Panc1 (cell line): ENCODE results near the gene FKBP10. TPM values are rescaled to one million over a fixed set of nuclear protein-coding genes. Genes with fewer than 3 reads are reported as not detected.

Experiments
- ATAC-seq: fragments of 200-7000 bp; cut with Tn5 transposase; 2 replicates; pipeline ENCODE4 v1.9.1; 2020; ENCODE audit warnings: mild to moderate bottlenecking, moderate library complexity
- BruUV-seq: library from RNA; stranded (reverse); fragments of 400-500 nt; replicated peaks from 2 replicates; lab custom pipeline; 2021; lab: Mats Ljungman, UMichigan
- CTCF ChIA-PET: fragments of 300-600 bp; sonication (Branson Sonifier 250); formaldehyde crosslinking; loops from one replicate; lab custom pipeline; 2022; ENCODE audit warnings: antibody characterized with exemption; lab: Charles Lee
- POLR2A ChIA-PET: fragments of 300-600 bp; sonication (Branson Sonifier 250); formaldehyde crosslinking; loops from one replicate; lab custom pipeline; 2022; ENCODE audit warnings: antibody characterized with exemption; lab: Charles Lee
- DNase-seq: peaks from one replicate; pipeline ENCODE4 v3.0.0-alpha.2; 2010; ENCODE audit warnings: low read depth, low spot score
- H3K27ac ChIP-seq: 2 replicates; pipeline ENCODE4 v1.5.1; 2011; ENCODE audit warnings: mild to moderate bottlenecking, low read length, inconsistent platforms
- H3K27me3 ChIP-seq: fragments of 200-500 bp; sonication (Bioruptor generic); 2 replicates; pipeline ENCODE4 v1.6.0; 2014; ENCODE audit warnings: low read length, inconsistent platforms; ENCODE audit not compliant: control insufficient read depth, insufficient read depth
- H3K36me3 ChIP-seq: fragments of 200-500 bp; sonication (Bioruptor generic); 2 replicates; pipeline ENCODE4 v1.5.1; 2014; ENCODE audit warnings: inconsistent platforms, mild to moderate bottlenecking, low read length, moderate library complexity; ENCODE audit not compliant: control insufficient read depth, insufficient read depth
- H3K4me1 ChIP-seq: 2 replicates; pipeline ENCODE4 v1.5.1; 2011; ENCODE audit warnings: inconsistent platforms, mild to moderate bottlenecking, low read length, moderate library complexity; ENCODE audit not compliant: control insufficient read depth, insufficient read depth
- H3K4me3 ChIP-seq, 2 experiments: 2 replicates each; pipeline ENCODE4 v1.5.1; 2011 to 2012; ENCODE audit warnings: low read depth in 2 of 2, low read length in 2 of 2, mild to moderate bottlenecking in 2 of 2, inconsistent platforms in 1 of 2, moderate library complexity in 1 of 2
- H3K9me3 ChIP-seq: fragments of 200-500 bp; sonication (Bioruptor generic); 2 replicates; pipeline ENCODE4 v1.5.1; 2014; ENCODE audit warnings: low read depth, mild to moderate bottlenecking, inconsistent platforms, low read length, moderate library complexity; ENCODE audit not compliant: control insufficient read depth, insufficient read depth
- POLR2AphosphoS5 ChIP-seq: IDR thresholded peaks from 2 replicates; pipeline ENCODE4 v1.6.1; 2012; ENCODE audit warnings: mild to moderate bottlenecking, low read depth, low read length, moderate library complexity
- SIN3A ChIP-seq: IDR thresholded peaks from 2 replicates; pipeline ENCODE4 v1.6.1; 2012; ENCODE audit warnings: low read depth, mild to moderate bottlenecking, low read length, moderate library complexity, borderline replicate concordance; ENCODE audit not compliant: insufficient read depth
- TCF7L2 ChIP-seq: IDR thresholded peaks from 2 replicates; pipeline ENCODE4 v1.6.1; 2011; ENCODE audit warnings: mild to moderate bottlenecking, low read depth, low read length, inconsistent platforms
- in situ Hi-C: cut with HindIII; loops from 2 replicates; pipeline ENCODE4 v1.10.0; 2016; ENCODE audit warnings: low sequenced_read_pairs, low pct_unique_long_range_greater_than_20kb
- intact Hi-C: fragments of 100-400 bp; cut with micrococcal nuclease; formaldehyde crosslinking; loops from one replicate; pipeline ENCODE4 v1.10.0; 2022; ENCODE audit not compliant: unreplicated experiment
- total RNA-seq: library from RNA; stranded (reverse); gene quantifications from one replicate; pipeline ENCODE4 v1.2.1, GENCODE V29; 2021; ENCODE audit not compliant: unreplicated experiment
- TF ChIP-seq, protein P1 (sequence below), 2 experiments: IDR thresholded peaks; 2 replicates each; pipeline ENCODE4 v1.6.1; 2011 to 2012; ENCODE audit warnings: low read depth in 2 of 2, control low read depth in 1 of 2, low read length in 1 of 2, mild to moderate bottlenecking in 1 of 2, moderate library complexity in 1 of 2; ENCODE audit not compliant: insufficient read depth in 1 of 2
- TF ChIP-seq, protein P2 (sequence below): fragments of 450-650 bp; IDR thresholded peaks from 2 replicates; pipeline ENCODE4 v1.5.1; 2017; ENCODE audit warnings: mild to moderate bottlenecking

The FKBP10 gene
- total RNA-seq, 1 experiment from 2014 or later = 190 TPM

DNA sequence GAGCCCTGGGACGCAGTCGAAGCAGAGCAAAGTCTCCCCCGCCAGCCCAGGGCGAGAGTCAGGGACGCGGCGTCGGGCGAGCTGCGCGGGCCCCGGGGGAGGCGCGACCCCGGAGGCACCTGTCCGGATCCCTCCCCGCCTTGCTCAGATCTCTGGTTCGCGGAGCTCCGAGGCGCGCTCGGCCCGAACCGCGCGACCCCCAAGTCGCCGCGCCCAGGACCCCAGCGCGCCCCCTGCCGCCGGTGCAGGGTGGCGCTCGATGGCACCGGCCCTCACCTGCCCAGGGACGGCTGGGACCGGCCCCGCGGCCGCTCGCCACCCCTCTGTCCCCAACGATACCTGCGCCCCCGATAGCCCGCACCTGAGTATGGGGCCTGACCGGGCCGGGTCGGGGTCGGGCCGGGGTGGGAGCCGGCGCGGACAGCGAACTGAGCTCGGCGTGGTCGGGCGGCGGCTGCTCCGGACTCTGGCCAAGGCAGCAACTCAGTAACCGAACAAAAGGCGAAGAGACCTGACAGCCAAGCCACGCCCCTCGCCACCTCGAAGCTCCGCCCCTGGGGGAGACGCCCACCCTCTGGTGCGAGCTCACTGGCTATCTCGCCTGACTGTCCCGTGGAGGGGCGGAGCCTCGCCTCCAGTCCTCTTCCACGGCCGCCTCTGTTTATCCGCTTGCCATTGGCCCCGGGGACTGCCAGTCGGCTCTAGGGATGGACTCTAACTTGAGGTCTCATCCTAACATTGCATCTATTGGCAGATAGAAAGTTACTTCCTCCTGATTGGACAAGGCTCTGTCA lies 26.4 kb upstream of the FKBP10 start, which contains the start of gene JUP:
Gene JUP, minus strand, starts transcription at position 485 of the 794 bp plus-strand sequence. CDS start 14,857 bp downstream, outside the sequence.
- ATAC-seq (peak; percentile 98), DNase-seq (peak; percentile 91)
- H3K27me3 ChIP-seq = no peaks in the 10 kb centered on the region
- no peaks in the 10 kb centered on the region for H3K36me3 ChIP-seq
- ChIA-PET CTCF (interaction anchor here (0.6 to 2.1 kb wide), 13 partner anchors 8 to 1088 kb away, joined by 3 to 26 read pairs (median 4); no protein-coding TSS in a partner anchor), POLR2A (interaction anchor here (0.5 to 1.4 kb wide), 8 partner anchors 8 to 258 kb away, joined by 3 to 14 read pairs (median 4); partner anchors contain the start of genes EIF1 and HAP1)
- H3K4me1 ChIP-seq = peaks cover 37% of the 10 kb centered on the region
- TF ChIP-seq, protein P1, sequence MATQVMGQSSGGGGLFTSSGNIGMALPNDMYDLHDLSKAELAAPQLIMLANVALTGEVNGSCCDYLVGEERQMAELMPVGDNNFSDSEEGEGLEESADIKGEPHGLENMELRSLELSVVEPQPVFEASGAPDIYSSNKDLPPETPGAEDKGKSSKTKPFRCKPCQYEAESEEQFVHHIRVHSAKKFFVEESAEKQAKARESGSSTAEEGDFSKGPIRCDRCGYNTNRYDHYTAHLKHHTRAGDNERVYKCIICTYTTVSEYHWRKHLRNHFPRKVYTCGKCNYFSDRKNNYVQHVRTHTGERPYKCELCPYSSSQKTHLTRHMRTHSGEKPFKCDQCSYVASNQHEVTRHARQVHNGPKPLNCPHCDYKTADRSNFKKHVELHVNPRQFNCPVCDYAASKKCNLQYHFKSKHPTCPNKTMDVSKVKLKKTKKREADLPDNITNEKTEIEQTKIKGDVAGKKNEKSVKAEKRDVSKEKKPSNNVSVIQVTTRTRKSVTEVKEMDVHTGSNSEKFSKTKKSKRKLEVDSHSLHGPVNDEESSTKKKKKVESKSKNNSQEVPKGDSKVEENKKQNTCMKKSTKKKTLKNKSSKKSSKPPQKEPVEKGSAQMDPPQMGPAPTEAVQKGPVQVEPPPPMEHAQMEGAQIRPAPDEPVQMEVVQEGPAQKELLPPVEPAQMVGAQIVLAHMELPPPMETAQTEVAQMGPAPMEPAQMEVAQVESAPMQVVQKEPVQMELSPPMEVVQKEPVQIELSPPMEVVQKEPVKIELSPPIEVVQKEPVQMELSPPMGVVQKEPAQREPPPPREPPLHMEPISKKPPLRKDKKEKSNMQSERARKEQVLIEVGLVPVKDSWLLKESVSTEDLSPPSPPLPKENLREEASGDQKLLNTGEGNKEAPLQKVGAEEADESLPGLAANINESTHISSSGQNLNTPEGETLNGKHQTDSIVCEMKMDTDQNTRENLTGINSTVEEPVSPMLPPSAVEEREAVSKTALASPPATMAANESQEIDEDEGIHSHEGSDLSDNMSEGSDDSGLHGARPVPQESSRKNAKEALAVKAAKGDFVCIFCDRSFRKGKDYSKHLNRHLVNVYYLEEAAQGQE (IDR thresholded peaks at IDR 0.05; ENCODE audit: insufficient read depth in 1 of 2, low read depth in 2 of 2, low read length in 1 of 2) = no peak
- TF ChIP-seq SIN3A = peak; percentile 93
- TF ChIP-seq, protein P2, sequence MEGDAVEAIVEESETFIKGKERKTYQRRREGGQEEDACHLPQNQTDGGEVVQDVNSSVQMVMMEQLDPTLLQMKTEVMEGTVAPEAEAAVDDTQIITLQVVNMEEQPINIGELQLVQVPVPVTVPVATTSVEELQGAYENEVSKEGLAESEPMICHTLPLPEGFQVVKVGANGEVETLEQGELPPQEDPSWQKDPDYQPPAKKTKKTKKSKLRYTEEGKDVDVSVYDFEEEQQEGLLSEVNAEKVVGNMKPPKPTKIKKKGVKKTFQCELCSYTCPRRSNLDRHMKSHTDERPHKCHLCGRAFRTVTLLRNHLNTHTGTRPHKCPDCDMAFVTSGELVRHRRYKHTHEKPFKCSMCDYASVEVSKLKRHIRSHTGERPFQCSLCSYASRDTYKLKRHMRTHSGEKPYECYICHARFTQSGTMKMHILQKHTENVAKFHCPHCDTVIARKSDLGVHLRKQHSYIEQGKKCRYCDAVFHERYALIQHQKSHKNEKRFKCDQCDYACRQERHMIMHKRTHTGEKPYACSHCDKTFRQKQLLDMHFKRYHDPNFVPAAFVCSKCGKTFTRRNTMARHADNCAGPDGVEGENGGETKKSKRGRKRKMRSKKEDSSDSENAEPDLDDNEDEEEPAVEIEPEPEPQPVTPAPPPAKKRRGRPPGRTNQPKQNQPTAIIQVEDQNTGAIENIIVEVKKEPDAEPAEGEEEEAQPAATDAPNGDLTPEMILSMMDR = peak; percentile 96
- no peak for TF ChIP-seq TCF7L2
- TF ChIP-seq POLR2AphosphoS5 = peak; percentile 75
- BruUV-seq = no TSS peak
- peak within 1 kb of the TSS; percentile 70 to 81 for H3K4me3 ChIP-seq
- peak within 1 kb of the TSS; percentile 85 for H3K27ac ChIP-seq
- no peaks in the 10 kb centered on the region for H3K9me3 ChIP-seq
- in situ Hi-C loops (no loop called here), intact Hi-C loops (no loop called here)

DNA sequence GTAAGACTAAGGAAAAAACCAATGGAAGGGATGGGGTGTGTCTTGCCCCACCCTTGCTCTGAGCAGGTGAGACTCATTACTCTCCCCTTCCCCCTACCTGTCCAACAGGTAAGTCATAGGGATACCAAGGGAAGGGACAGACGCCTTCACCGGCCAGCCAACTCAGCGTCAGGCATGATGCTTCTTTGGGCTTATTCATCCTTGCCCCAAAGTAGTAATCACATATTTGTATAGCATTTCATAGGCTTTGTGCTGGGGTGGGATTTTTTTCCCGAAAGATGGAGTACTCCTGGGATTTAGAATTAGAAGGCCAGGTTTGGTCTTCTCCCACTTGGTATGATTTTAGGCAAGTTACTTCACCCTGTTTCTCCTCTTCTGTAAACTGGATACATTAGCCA lies 25.8 kb upstream of the FKBP10 start:
- no TSS peak for BruUV-seq
- Histone ChIP-seq H3K27ac (peak overlapping the region; percentile 10; the same call in 1 of the 2 replicates), H3K36me3 (no peaks in the 10 kb centered on the region), H3K9me3 (no peaks in the 10 kb centered on the region), H3K4me3 (peak overlapping the region; percentile 40 to 70), H3K4me1 (peaks cover 35% of the 10 kb centered on the region), H3K27me3 (no peaks in the 10 kb centered on the region)
- ChIA-PET CTCF (interaction anchor here (0.6 to 2.1 kb wide), 10 partner anchors 8 to 107 kb away, joined by 3 to 26 read pairs (median 6); no protein-coding TSS in a partner anchor), POLR2A (interaction anchor here (0.5 to 1.4 kb wide), 5 partner anchors 9 to 258 kb away, joined by 3 to 14 read pairs (median 4); no protein-coding TSS in a partner anchor)
- DNase-seq = no peak
- ATAC-seq = no peak
- in situ Hi-C loops = no loop called here
- intact Hi-C loops = no loop called here
- TF ChIP-seq, protein P1 (IDR thresholded peaks at IDR 0.05; ENCODE audit: insufficient read depth in 1 of 2, low read depth in 2 of 2, low read length in 1 of 2) = no peak
- TF ChIP-seq POLR2AphosphoS5 (no peak), SIN3A (no peak), TCF7L2 (no peak)
- TF ChIP-seq, protein P2 = no peak
